ENCODE measurements around the gene PHACTR3.
A peak's percentile ranks its signal among the peaks of the same experiment; 100 is the strongest.

Gene PHACTR3

DNA sequence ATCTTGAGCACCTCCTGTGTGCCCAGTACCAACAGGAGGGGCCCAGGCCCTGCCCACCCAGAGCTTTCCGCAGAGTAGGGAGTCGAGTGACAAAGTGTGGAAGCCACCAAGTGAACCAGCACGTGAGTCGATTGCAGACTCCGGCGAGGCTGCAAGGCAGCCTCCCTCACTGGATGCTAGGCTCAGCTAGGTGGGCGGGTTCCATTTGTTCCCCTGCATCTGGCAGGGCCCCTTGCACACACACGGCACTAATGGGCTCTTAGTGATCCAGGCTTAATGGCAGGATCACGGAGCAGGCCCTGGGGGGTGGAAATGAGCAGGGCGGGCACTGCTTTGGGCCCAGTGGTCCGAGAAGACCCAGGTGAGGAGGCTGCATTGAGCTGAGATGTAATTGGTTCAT lies 140.4 kb downstream of the PHACTR3 start:
- no peak for DNase-seq (ENCODE audit: low read depth, low spot score)
- TF ChIP-seq, protein P1, sequence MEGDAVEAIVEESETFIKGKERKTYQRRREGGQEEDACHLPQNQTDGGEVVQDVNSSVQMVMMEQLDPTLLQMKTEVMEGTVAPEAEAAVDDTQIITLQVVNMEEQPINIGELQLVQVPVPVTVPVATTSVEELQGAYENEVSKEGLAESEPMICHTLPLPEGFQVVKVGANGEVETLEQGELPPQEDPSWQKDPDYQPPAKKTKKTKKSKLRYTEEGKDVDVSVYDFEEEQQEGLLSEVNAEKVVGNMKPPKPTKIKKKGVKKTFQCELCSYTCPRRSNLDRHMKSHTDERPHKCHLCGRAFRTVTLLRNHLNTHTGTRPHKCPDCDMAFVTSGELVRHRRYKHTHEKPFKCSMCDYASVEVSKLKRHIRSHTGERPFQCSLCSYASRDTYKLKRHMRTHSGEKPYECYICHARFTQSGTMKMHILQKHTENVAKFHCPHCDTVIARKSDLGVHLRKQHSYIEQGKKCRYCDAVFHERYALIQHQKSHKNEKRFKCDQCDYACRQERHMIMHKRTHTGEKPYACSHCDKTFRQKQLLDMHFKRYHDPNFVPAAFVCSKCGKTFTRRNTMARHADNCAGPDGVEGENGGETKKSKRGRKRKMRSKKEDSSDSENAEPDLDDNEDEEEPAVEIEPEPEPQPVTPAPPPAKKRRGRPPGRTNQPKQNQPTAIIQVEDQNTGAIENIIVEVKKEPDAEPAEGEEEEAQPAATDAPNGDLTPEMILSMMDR (IDR thresholded peaks at IDR 0.05; ENCODE audit: insufficient read depth, low read length, missing control alignments), result no peak
- ChIA-PET POLR2A (no interaction called here), CTCF (interaction anchor here (1.0 kb wide), 1 partner anchor 144 kb away, joined by 3 read pairs; no protein-coding TSS in a partner anchor)
- H3K4me3 ChIP-seq (ENCODE audit: low read depth, low read length), result no peak overlapping the region

- no peak for DNase-seq (ENCODE audit: low read depth, low spot score)
- ChIA-PET CTCF (no interaction called here), POLR2A (no interaction called here)
Observed at GRCh38 chr20:59745201-59745600, 140.9 kb downstream of the PHACTR3 start.

DNA sequence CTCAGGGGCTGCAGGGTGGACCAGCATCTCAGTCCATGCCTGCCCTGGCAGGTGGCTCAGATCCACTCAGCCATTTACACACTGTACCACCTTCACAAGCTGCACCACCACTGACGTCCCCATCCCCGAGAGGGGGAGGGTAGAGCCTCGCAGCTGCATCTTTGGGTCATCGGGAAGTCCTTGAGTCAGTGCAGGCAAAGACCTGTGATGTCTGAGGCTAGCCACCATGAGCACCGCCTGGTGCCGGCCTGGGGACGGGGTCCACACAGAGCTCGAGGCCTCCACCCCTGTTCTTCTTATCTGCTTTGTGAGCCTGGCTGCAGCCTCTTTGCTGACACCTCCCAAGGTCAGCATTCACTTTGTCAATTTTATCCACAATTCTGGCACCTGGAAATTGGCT lies 141.4 kb downstream of the PHACTR3 start:
- no peak for DNase-seq (ENCODE audit: low read depth, low spot score)
- TF ChIP-seq, protein P1 (IDR thresholded peaks at IDR 0.05; ENCODE audit: insufficient read depth, low read length, missing control alignments), result no peak
- H3K4me3 ChIP-seq (ENCODE audit: low read depth, low read length), result no peak overlapping the region
- ChIA-PET POLR2A (no interaction called here), CTCF (no interaction called here)

More at GRCh38 chr20:59745201-59745600, 140.9 kb downstream of the PHACTR3 start:
- H3K4me3 ChIP-seq (ENCODE audit: low read depth, low read length), result no peak overlapping the region
- TF ChIP-seq, protein P1 (IDR thresholded peaks at IDR 0.05; ENCODE audit: insufficient read depth, low read length, missing control alignments), result no peak

DNA sequence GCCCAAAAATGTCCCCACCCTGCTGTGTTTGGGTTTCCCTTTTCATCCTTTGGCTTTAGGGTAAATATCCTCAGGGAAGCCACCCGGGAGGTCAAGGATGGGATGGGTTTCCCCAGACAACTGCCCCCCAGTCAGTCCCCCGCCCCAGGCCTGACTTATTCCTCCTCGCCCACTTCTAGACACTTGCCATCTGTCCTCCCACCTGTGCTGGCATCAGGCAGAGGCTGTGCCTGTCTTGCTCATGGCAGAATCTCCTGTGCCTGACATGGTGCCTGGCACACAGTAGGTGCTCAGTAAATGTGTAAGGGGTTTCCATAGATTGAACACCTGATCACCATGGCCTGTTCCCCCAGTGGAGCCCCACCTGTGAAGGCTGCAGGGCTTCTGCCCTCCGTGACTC lies 141.8 kb downstream of the PHACTR3 start:
- TF ChIP-seq, protein P1 (IDR thresholded peaks at IDR 0.05; ENCODE audit: insufficient read depth, low read length, missing control alignments), result no peak
- ChIA-PET POLR2A (no interaction called here), CTCF (interaction anchor here (1.2 to 9.5 kb wide), 2 partner anchors 148 to 174 kb away, joined by 4 to 147 read pairs; no protein-coding TSS in a partner anchor)
- H3K4me3 ChIP-seq (ENCODE audit: low read depth, low read length), result no peak overlapping the region
- no peak for DNase-seq (ENCODE audit: low read depth, low spot score)

DNA sequence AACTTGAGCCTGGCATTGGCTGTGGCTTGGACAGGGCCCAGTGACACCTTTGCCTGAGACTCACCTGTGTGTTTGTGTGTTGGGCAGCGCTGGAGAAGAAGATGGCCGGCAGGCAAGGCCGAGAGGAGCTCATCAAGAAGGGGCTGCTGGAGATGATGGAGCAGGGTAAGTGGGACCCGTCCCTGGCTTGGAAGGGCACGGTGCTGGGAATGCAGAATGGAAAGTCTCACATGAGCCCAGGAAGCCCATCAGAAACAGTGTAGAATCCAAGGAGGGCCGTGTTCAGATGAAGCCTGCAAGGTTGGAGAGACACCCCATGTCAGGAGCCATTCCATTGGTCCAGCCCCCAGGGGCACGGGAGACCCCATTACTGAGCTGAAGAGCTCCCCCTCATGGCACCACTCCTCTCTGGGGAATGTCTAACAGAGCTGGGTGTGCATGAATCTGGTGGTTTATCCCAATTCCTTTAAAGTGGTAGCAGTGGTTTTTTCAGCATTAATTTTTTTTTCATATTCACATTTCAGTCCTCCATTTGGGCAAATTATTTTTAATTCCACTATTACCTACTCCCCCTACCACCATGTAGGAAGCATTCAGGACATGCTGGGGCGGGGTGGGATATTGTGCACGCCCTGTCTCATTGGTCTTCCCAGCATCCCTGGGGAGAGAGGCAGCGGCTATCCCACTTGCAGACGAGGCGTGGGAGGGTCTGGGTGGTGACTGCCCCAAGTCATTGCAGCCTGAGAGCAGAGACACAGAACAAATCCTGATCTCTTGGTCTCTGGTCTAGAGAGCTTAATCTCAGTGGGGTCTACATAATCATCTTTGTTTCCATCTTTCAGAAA lies 143.6 kb downstream of the PHACTR3 start:
- TF ChIP-seq, protein P1 (IDR thresholded peaks at IDR 0.05; ENCODE audit: insufficient read depth, low read length, missing control alignments), result no peak
- no peak overlapping the region for H3K4me3 ChIP-seq (ENCODE audit: low read depth, low read length)
- ChIA-PET CTCF (interaction anchor here (1.1 to 9.5 kb wide), 5 partner anchors 16 to 229 kb away, joined by 3 to 147 read pairs (median 4); no protein-coding TSS in a partner anchor), POLR2A (interaction anchor here (0.6 kb wide), 1 partner anchor 9 kb away, joined by 3 read pairs; no protein-coding TSS in a partner anchor)
- no peak for DNase-seq (ENCODE audit: low read depth, low spot score)

DNA sequence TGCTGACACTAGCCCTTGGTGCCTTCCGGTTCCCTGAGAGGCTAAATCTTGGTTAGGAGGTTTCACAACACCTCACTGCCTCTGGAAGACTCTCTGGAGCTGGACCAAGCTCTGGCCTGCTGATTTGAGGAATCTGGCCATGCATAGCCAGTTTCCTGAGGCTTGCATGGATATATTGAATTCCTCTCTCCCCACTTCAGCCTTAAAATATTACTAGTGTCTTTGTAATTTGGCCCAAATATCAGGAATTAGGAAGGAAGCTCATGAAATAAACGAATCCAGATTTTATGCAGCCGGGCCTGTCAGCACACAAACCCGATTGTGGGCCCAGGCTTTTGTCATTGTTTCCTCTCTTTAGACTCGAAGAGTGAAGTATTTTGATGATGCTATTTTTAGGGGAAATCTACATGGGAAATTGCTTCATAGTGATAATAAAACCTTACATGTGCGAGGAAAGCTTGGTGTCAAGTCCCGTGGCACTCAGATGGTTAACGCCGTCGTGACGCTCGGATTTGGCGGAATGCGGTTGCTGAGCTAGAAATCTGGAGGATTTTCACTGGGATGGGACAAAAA lies 144.4 kb downstream of the PHACTR3 start:
- TF ChIP-seq, protein P1 (IDR thresholded peaks at IDR 0.05; ENCODE audit: insufficient read depth, low read length, missing control alignments), result no peak
- ChIA-PET CTCF (interaction anchor here (1.1 to 9.5 kb wide), 4 partner anchors 17 to 230 kb away, joined by 3 to 147 read pairs (median 38); no protein-coding TSS in a partner anchor), POLR2A (no interaction called here)
- DNase-seq (ENCODE audit: low read depth, low spot score), result peak; percentile 68
- H3K4me3 ChIP-seq (ENCODE audit: low read depth, low read length), result no peak overlapping the region
